Astrocyte of the cerebellum (primary cell): ENCODE results near the gene LENEP.

ENCODE experiments used
- DNase-seq: peaks from one replicate; pipeline ENCODE4 v3.0.0-alpha.2; 2011; ENCODE audit warnings: low read depth
- H3K4me3 ChIP-seq: 2 replicates; pipeline ENCODE4 v1.5.1; 2011; ENCODE audit warnings: mild to moderate bottlenecking, low read depth, low read length, moderate library complexity
- CTCF ChIP-seq: IDR thresholded peaks from 2 replicates; pipeline ENCODE4 v1.5.1; 2012; ENCODE audit warnings: low read length, low read depth, moderate library complexity, mild to moderate bottlenecking; ENCODE audit errors: missing control alignments
- in situ Hi-C: cut with HindIII; loops from 2 replicates; pipeline ENCODE4 v1.10.0; 2017; ENCODE audit warnings: low sequenced_read_pairs

The LENEP gene

GRCh38 chr1:155015527-155016230, 22.3 kb downstream of the LENEP start:
- DNase-seq = no peak
- TF ChIP-seq CTCF = no peak
- in situ Hi-C loops = loop anchor here (5.0 kb wide), 1 partner anchor 143 kb away; the partner anchor contains the start of gene KCNN3
- no peak overlapping the region for H3K4me3 ChIP-seq

GRCh38 chr1:155016231-155016831, 22.9 kb downstream of the LENEP start:
- no peak overlapping the region for H3K4me3 ChIP-seq
- in situ Hi-C loops = loop anchor here (5.0 kb wide), 1 partner anchor 144 kb away; the partner anchor contains the start of gene KCNN3
- DNase-seq = no peak
- no peak for TF ChIP-seq CTCF

GRCh38 chr1:155017041-155017945, 23.9 kb downstream of the LENEP start:
- peak; percentile 99 for TF ChIP-seq CTCF
- peak overlapping the region; percentile 36 for H3K4me3 ChIP-seq
- in situ Hi-C loops = loop anchor here (5.0 kb wide), 1 partner anchor 145 kb away; the partner anchor contains the start of gene KCNN3
- peak; percentile 72 for DNase-seq

GRCh38 chr1:155017946-155018316, 24.5 kb downstream of the LENEP start:
- no peak for DNase-seq
- peak overlapping the region; percentile 36 for H3K4me3 ChIP-seq
- no peak for TF ChIP-seq CTCF
- in situ Hi-C loops = loop anchor here (5.0 kb wide), 1 partner anchor 146 kb away; the partner anchor contains the start of gene KCNN3

GRCh38 chr1:155018617-155019348, 25.4 kb downstream of the LENEP start:
- in situ Hi-C loops = loop anchor here (5.0 kb wide), 1 partner anchor 146 kb away; the partner anchor contains the start of gene KCNN3
- TF ChIP-seq CTCF = no peak
- DNase-seq = no peak
- H3K4me3 ChIP-seq = no peak overlapping the region
